ENCODE data around the gene PLCB1.

Gene PLCB1

GRCh38 chr20:8837396-8837795 is 705.3 kb downstream of the PLCB1 start:
- no peak for TF ChIP-seq CTCF (IDR thresholded peaks at IDR 0.05; ENCODE audit: low read depth, low read length, poor library complexity, severe bottlenecking)
- no peak for TF ChIP-seq EZH2phosphoT487 (IDR thresholded peaks at IDR 0.05; ENCODE audit: borderline replicate concordance, low read length)
- no peaks in the 10 kb centered on the region for H3K4me1 ChIP-seq (ENCODE audit: control insufficient read depth, low read length)
- no peak overlapping the region for H3K27ac ChIP-seq (ENCODE audit: low read depth, low read length)
- no peaks in the 10 kb centered on the region for H4K20me1 ChIP-seq (ENCODE audit: control insufficient read depth, insufficient read depth, low read depth, low read length)
- H3K4me2 ChIP-seq (ENCODE audit: low read length), result no peak overlapping the region
- H3K4me3 ChIP-seq (ENCODE audit: low read length), result no peak overlapping the region
- H3K9me3 ChIP-seq (ENCODE audit: control insufficient read depth, insufficient read depth, low read length), result no peaks in the 10 kb centered on the region
- no peaks in the 10 kb centered on the region for H3K9me2 ChIP-seq (replicated peaks; ENCODE audit: control insufficient read depth, low read length)
- no peaks in the 10 kb centered on the region for H3K79me2 ChIP-seq (ENCODE audit: control insufficient read depth, low read length)
- H3K36me3 ChIP-seq (ENCODE audit: control insufficient read depth, low read length), result no peaks in the 10 kb centered on the region
- no peaks in the 10 kb centered on the region for H3K27me3 ChIP-seq (ENCODE audit: control insufficient read depth, low read length)
- no peaks in the 10 kb centered on the region for H3F3A ChIP-seq (ENCODE audit: control insufficient read depth, insufficient read depth)

- H3K27ac ChIP-seq (ENCODE audit: low read depth, low read length), result no peak overlapping the region
- TF ChIP-seq EZH2phosphoT487 (IDR thresholded peaks at IDR 0.05; ENCODE audit: borderline replicate concordance, low read length), result no peak
- no peak for TF ChIP-seq CTCF (IDR thresholded peaks at IDR 0.05; ENCODE audit: low read depth, low read length, poor library complexity, severe bottlenecking)
- no peaks in the 10 kb centered on the region for H3K9me3 ChIP-seq (ENCODE audit: control insufficient read depth, insufficient read depth, low read length)
- H3K36me3 ChIP-seq (ENCODE audit: control insufficient read depth, low read length), result no peaks in the 10 kb centered on the region
- H3K79me2 ChIP-seq (ENCODE audit: control insufficient read depth, low read length), result no peaks in the 10 kb centered on the region
- H4K20me1 ChIP-seq (ENCODE audit: control insufficient read depth, insufficient read depth, low read depth, low read length), result no peaks in the 10 kb centered on the region
- H3K4me2 ChIP-seq (ENCODE audit: low read length), result no peak overlapping the region
- no peak overlapping the region for H3K4me3 ChIP-seq (ENCODE audit: low read length)
- no peaks in the 10 kb centered on the region for H3K27me3 ChIP-seq (ENCODE audit: control insufficient read depth, low read length)
- H3F3A ChIP-seq (ENCODE audit: control insufficient read depth, insufficient read depth), result no peaks in the 10 kb centered on the region
- H3K9me2 ChIP-seq (replicated peaks; ENCODE audit: control insufficient read depth, low read length), result no peaks in the 10 kb centered on the region
- H3K4me1 ChIP-seq (ENCODE audit: control insufficient read depth, low read length), result no peaks in the 10 kb centered on the region
Measured at GRCh38 chr20:8842525-8842924, 710.5 kb downstream of the PLCB1 start.

- Histone ChIP-seq H3K9me2 (replicated peaks; ENCODE audit: control insufficient read depth, low read length) (no peaks in the 10 kb centered on the region), H3K79me2 (ENCODE audit: control insufficient read depth, low read length) (no peaks in the 10 kb centered on the region), H3K4me3 (ENCODE audit: low read length) (no peak overlapping the region), H3K9me3 (ENCODE audit: control insufficient read depth, insufficient read depth, low read length) (no peaks in the 10 kb centered on the region), H4K20me1 (ENCODE audit: control insufficient read depth, insufficient read depth, low read depth, low read length) (no peaks in the 10 kb centered on the region), H3K36me3 (ENCODE audit: control insufficient read depth, low read length) (no peaks in the 10 kb centered on the region), H3K27ac (ENCODE audit: low read depth, low read length) (no peak overlapping the region), H3K27me3 (ENCODE audit: control insufficient read depth, low read length) (no peaks in the 10 kb centered on the region), H3F3A (ENCODE audit: control insufficient read depth, insufficient read depth) (no peaks in the 10 kb centered on the region), H3K4me2 (ENCODE audit: low read length) (no peak overlapping the region), H3K4me1 (ENCODE audit: control insufficient read depth, low read length) (no peaks in the 10 kb centered on the region)
- no peak for TF ChIP-seq CTCF (IDR thresholded peaks at IDR 0.05; ENCODE audit: low read depth, low read length, poor library complexity, severe bottlenecking)
- TF ChIP-seq EZH2phosphoT487 (IDR thresholded peaks at IDR 0.05; ENCODE audit: borderline replicate concordance, low read length), result no peak
Measured at GRCh38 chr20:8844179-8844578, 712.1 kb downstream of the PLCB1 start.

GRCh38 chr20:8849990-8850389 is 717.9 kb downstream of the PLCB1 start:
- TF ChIP-seq EZH2phosphoT487 (IDR thresholded peaks at IDR 0.05; ENCODE audit: borderline replicate concordance, low read length) (no peak), CTCF (IDR thresholded peaks at IDR 0.05; ENCODE audit: low read depth, low read length, poor library complexity, severe bottlenecking) (no peak)

More at GRCh38 chr20:8849990-8850389, 717.9 kb downstream of the PLCB1 start:
- Histone ChIP-seq H3F3A (ENCODE audit: control insufficient read depth, insufficient read depth) (no peaks in the 10 kb centered on the region), H3K9me2 (replicated peaks; ENCODE audit: control insufficient read depth, low read length) (no peaks in the 10 kb centered on the region), H3K27ac (ENCODE audit: low read depth, low read length) (no peak overlapping the region), H3K9me3 (ENCODE audit: control insufficient read depth, insufficient read depth, low read length) (no peaks in the 10 kb centered on the region), H3K27me3 (ENCODE audit: control insufficient read depth, low read length) (no peaks in the 10 kb centered on the region), H3K4me3 (ENCODE audit: low read length) (no peak overlapping the region), H3K79me2 (ENCODE audit: control insufficient read depth, low read length) (no peaks in the 10 kb centered on the region), H3K4me1 (ENCODE audit: control insufficient read depth, low read length) (no peaks in the 10 kb centered on the region), H3K4me2 (ENCODE audit: low read length) (no peak overlapping the region), H4K20me1 (ENCODE audit: control insufficient read depth, insufficient read depth, low read depth, low read length) (no peaks in the 10 kb centered on the region), H3K36me3 (ENCODE audit: control insufficient read depth, low read length) (no peaks in the 10 kb centered on the region)
